Pulmonary artery endothelial cell (primary cell): ENCODE results near the gene MSRB1. TPM values are rescaled to one million over a fixed set of nuclear protein-coding genes. Genes with fewer than 3 reads are reported as not detected.
"Not testable (repeated sequence)": the region's sequence is repeated elsewhere in the genome, so short reads cannot be mapped to it uniquely, and the experiment has no call there.

ENCODE experiments used
- DNase-seq: peaks from one replicate; pipeline ENCODE4 v3.0.0-alpha.2; 2011; ENCODE audit warnings: low read depth, low spot score
- total RNA-seq: library from RNA; depleted of rRNA; stranded (reverse); fragments of >200 nt; gene quantifications from 2 replicates; pipeline ENCODE4 v1.2.3, GENCODE V29; 2014

MSRB1 gene
- total RNA-seq, 1 donor from 2014 or later, result 11.1 TPM

DNA sequence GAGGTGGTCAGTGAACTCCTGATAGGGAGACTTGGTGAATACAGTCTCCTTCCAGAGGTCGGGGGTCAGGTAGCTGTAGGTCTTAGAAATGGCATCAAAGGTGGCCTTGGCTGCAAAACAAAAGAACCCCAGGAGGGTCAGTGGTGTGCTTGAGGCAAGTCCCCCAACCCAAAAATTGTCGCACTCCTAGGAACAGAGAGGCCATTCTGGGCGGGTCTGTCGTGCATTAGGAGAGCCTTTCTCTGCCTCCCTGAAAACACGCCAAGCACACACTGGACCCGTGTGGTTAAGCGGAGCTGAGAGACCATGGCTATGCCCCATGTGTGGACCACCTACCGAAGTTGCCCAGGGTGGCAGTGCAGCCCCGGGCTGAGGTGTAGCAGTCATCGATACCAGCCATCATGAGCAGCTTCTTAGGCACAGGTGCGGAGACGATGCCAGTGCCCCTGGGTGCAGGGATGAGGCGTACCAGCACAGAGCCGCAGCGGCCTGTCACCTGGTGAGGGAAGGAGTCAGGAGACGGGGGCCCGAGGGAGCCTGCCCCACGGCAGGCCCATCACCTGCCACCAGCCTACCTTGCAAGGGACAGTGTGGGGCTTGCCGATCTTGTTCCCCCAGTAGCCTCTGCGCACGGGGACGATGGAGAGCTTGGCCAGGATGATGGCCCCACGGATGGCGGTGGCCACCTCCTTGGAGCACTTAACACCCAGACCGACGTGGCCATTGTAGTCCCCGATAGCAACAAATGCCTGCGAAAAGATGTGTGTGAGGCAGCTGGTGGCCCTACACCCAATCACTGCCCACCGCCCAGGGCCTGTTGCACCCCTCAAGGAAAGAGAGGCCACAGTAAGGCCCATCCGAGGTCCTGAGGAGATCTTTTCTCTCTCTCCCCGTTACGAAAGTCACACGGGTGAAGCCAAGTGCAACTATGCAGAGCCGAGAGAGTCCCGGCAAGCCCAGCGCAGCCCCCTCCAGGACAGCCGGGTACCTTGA, 19.5 kb upstream of the MSRB1 start:
- not testable (repeated sequence) for DNase-seq

DNA sequence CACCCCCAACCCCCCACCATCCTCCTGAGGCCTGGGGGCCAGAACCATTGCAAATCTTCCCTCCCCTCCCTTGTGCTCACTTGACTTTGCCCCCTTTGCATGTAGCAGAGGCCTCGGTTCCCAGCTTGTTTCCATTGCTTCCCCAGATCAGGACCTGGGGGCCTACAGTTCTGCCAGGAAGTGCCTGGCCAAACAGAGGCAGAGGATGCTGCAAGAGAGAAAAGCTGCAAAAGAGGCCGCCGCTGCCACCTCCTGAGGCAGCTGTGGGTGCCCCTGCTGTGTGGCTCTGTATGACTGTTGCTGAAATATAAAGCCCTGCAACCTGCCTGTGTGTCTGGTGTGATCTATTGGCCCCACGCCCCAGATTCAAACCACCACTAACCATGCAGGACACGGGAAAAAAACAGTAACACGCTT, 18.7 kb upstream of the MSRB1 start:
- DNase-seq, result no peak

GRCh38 chr16:1960665-1961630, 17.9 kb upstream of the MSRB1 start:
- DNase-seq, result no peak

GRCh38 chr16:1959269-1960039, 16.5 kb upstream of the MSRB1 start, which contains the start of gene NDUFB10:
Gene NDUFB10, plus strand, starts transcription at chr16:1959538. Its CDS starts 87 bp downstream, at chr16:1959625.
- no peak for DNase-seq

GRCh38 chr16:1958715-1959268, 15.8 kb upstream of the MSRB1 start:
- no peak for DNase-seq

- DNase-seq, result not testable (repeated sequence)
Observed at GRCh38 chr16:1958143-1958491, 15.1 kb upstream of the MSRB1 start.

- DNase-seq, result not testable (repeated sequence)
Observed at GRCh38 chr16:1957434-1958142, 14.6 kb upstream of the MSRB1 start.

DNA sequence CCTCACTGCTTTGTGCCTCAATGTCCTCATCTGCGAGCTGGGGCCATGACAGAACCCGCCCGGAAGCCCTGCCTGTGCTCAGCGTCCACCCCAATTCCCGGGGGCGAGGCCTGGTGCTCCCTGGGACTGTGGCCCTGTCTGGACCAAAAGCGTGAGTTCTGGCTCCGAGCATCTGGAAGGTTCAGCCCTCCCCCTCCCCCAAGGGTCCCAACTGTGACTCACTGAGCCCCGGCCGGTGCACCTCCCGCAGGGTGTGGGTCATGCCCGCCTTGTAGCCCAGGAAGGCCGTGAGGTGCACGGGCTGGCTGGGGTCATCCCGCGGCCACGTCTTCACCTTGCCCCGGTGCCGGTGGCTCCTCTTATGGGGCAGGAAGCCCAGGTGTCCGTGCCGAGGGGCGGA, 10.7 kb upstream of the MSRB1 start:
- DNase-seq, result no peak

DNA sequence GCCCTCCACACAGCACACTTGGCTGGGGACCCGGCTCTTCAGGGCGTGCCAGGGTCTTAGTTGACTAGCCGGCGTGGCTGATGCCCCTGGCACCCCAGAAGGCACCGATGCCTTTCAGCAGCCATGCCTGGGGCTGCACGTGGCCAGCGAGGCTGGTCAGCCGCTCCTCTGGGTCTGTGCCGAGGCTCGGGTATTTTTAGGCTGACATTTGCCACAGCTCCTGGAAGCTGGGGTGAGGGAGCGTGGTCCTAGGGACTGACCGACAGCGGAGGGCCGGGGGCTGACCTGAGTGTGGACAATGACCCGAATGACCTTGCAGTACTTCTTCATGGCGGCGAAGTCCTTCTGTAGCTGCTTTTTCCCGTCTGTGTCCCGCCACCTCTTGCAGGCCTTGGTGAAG, 7.6 kb upstream of the MSRB1 start:
- no peak for DNase-seq

DNA sequence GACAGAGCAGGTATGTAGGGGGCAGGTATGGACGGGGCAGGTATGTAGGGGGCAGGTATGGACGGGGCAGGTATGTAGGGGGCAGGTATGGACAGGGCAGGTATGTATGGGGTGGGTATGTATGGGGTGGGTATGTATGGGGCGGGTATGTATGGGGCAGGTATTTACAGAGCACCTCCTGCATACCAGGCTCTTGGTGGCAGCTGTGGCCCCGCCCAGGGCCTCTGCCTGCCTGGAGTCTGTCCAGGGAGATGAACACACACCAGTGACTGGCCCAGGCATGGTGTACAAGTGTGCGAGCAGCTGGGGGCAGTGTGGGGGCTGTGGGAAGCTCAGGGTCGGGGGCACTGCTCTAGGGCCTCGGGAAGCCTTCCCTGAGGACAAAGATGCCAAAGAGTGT, 7.0 kb upstream of the MSRB1 start:
- DNase-seq, result no peak

- DNase-seq, result no peak
Observed at GRCh38 chr16:1949507-1949906, 6.5 kb upstream of the MSRB1 start.

GRCh38 chr16:1947369-1947670, 4.3 kb upstream of the MSRB1 start:
- no peak for DNase-seq

GRCh38 chr16:1946495-1947368, 3.7 kb upstream of the MSRB1 start:
- DNase-seq, result no peak

DNA sequence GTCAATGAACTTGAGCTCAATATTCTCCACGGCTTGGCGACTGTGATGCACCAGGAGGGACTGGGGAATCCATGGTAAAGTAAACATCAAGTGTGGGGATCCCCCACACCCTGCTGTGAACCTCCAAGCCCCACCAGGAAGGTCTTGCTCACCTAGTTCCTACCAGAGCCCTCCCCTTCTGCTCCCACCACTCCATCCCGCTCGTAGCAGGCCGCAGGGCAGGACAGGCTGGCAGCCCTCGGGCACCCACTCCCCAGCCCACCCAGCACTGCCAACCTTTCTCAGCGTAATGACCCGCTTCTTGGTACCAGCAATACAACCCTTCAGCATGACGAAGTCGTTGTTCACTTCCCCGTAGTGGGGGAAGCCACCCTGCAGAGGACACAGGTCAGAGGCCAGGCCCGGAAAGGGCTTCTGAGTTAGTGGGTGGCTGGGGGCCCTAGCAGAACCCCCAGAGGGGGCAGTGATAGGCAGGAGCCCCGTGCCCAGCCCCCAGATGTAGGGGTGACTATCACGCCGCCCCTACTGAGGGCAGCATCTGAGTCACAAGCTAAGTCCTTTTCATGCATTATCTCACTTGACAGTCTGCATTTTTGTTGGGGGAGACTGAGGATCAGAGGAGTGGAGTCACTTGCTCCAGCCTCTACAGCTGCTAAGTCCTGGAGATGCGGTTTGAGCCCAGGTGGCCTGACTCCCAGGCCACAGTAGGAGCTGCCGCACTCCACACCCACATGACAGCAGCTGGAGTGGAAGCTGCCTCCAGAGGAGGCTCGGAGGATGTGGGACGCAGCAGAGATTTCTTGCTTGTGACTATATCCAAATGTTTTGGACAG, 2.8 kb upstream of the MSRB1 start:
- no peak for DNase-seq

DNA sequence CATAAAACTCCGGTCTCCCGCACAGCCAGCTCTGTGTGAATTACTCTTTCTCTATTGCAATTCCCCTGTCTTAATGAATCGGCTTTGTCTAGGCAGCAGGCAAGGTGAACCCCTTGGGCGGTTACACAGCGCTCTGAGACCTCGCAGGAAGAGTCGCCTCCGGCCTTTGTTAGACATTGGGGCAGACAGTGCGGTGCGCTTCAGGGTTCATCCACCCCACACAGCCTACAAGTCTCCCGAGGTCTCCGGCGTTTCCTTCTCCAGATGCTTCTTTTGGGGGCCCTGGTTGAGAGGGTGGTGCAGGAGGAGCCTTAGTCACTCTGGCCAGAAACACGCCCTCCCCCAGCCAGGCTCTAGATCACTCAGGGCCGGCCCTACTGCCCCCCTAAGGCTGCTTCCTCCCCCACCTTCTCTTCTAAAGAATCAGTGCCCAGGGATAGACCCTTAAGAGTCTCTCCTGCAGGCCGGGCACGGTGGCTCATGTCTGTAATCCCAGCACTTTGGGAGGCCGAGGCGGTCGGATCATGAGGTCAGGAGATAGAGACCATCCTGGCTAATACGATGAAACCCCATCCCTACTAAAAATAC, 1.7 kb upstream of the MSRB1 start:
- no peak for DNase-seq

DNA sequence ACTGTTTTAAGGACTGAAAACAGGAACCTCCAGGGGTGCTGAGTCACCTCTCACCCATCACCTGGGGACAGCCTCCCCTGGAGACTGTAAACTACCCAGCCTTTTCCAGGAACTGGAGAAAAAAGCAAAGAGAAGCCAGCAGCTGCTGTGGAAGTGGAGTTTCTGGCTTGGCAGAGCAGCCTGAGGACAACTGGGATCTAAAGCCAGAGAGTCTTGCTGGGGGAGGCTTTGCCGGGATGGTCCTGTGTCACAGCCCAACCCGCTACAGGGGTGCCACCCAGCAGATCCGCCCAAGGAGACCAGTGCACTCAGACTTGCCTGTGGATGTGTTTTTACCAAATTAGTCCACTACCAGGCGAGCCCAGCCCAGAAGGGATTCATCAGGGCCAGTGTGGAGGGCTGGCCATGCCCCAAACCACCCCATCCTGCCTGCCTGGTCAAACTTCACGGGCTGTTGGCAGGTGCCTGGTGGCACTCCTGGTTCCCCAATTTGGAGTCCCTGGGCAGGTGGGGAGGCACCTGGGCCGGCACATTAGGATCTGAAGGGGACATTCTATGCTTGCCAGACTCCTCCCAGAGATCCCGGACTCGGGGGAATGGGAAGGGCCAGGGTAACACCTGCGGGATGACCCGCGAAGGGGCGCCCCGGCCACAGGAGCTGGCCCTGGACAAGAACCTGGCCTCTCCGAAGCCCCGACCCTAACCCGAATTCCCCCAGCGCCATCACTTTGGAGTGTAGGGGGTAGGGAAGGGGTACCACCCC, 771 bp downstream of the MSRB1 start:
- no peak for DNase-seq
